ENCODE data around the gene MT3.

MT3 gene

GRCh38 chr16:56614549-56614991, 25.2 kb downstream of the MT3 start:
- TF ChIP-seq CTCF (conservative IDR thresholded peaks at IDR 0.05; ENCODE audit: low read length) (no peak), EZH2phosphoT487 (IDR thresholded peaks at IDR 0.05; ENCODE audit: borderline replicate concordance) (no peak)
- Histone ChIP-seq H3K9me2 (replicated peaks; ENCODE audit: low read depth, low read length) (no peaks in the 10 kb centered on the region), H3K27me3 (ENCODE audit: insufficient read depth, low read length, poor library complexity, severe bottlenecking) (no peaks in the 10 kb centered on the region), H2AFZ (ENCODE audit: low read length) (no peak overlapping the region), H3K4me2 (ENCODE audit: low read depth, low read length, poor library complexity, severe bottlenecking) (no peak overlapping the region), H3K4me3 (ENCODE audit: low read length, poor library complexity, severe bottlenecking) (no peak overlapping the region), H3K79me2 (ENCODE audit: insufficient read depth, low read length) (no peaks in the 10 kb centered on the region), H3K9ac (ENCODE audit: low read depth, low read length, poor library complexity, severe bottlenecking) (no peak overlapping the region), H3F3A (ENCODE audit: low read depth) (no peaks in the 10 kb centered on the region), H4K20me1 (ENCODE audit: insufficient read depth, low read length, poor library complexity, severe bottlenecking) (no peaks in the 10 kb centered on the region), H3K4me1 (ENCODE audit: insufficient read depth, low read length, poor library complexity, severe bottlenecking) (peaks cover 13% of the 10 kb centered on the region), H3K36me3 (ENCODE audit: insufficient read depth, low read length) (no peaks in the 10 kb centered on the region), H3K9me3 (ENCODE audit: insufficient read depth, low read depth, low read length) (no peaks in the 10 kb centered on the region)

GRCh38 chr16:56615353-56615752, 26.0 kb downstream of the MT3 start:
- no peak overlapping the region for H3K4me2 ChIP-seq (ENCODE audit: low read depth, low read length, poor library complexity, severe bottlenecking)
- H3K36me3 ChIP-seq (ENCODE audit: insufficient read depth, low read length), result no peaks in the 10 kb centered on the region
- no peaks in the 10 kb centered on the region for H3F3A ChIP-seq (ENCODE audit: low read depth)
- H2AFZ ChIP-seq (ENCODE audit: low read length), result no peak overlapping the region
- H3K9me2 ChIP-seq (replicated peaks; ENCODE audit: low read depth, low read length), result no peaks in the 10 kb centered on the region
- no peaks in the 10 kb centered on the region for H3K79me2 ChIP-seq (ENCODE audit: insufficient read depth, low read length)
- H3K4me3 ChIP-seq (ENCODE audit: low read length, poor library complexity, severe bottlenecking), result no peak overlapping the region
- no peak overlapping the region for H3K9ac ChIP-seq (ENCODE audit: low read depth, low read length, poor library complexity, severe bottlenecking)
- no peaks in the 10 kb centered on the region for H3K27me3 ChIP-seq (ENCODE audit: insufficient read depth, low read length, poor library complexity, severe bottlenecking)
- H3K9me3 ChIP-seq (ENCODE audit: insufficient read depth, low read depth, low read length), result no peaks in the 10 kb centered on the region
- no peaks in the 10 kb centered on the region for H4K20me1 ChIP-seq (ENCODE audit: insufficient read depth, low read length, poor library complexity, severe bottlenecking)
- TF ChIP-seq CTCF (conservative IDR thresholded peaks at IDR 0.05; ENCODE audit: low read length) (no peak), EZH2phosphoT487 (IDR thresholded peaks at IDR 0.05; ENCODE audit: borderline replicate concordance) (no peak)
- peaks cover 5% of the 10 kb centered on the region for H3K4me1 ChIP-seq (ENCODE audit: insufficient read depth, low read length, poor library complexity, severe bottlenecking)

- H3K79me2 ChIP-seq (ENCODE audit: insufficient read depth, low read length), result no peaks in the 10 kb centered on the region
- no peak overlapping the region for H3K9ac ChIP-seq (ENCODE audit: low read depth, low read length, poor library complexity, severe bottlenecking)
- H3K9me2 ChIP-seq (replicated peaks; ENCODE audit: low read depth, low read length), result no peaks in the 10 kb centered on the region
- no peaks in the 10 kb centered on the region for H3K27me3 ChIP-seq (ENCODE audit: insufficient read depth, low read length, poor library complexity, severe bottlenecking)
- no peaks in the 10 kb centered on the region for H4K20me1 ChIP-seq (ENCODE audit: insufficient read depth, low read length, poor library complexity, severe bottlenecking)
- no peak overlapping the region for H3K4me2 ChIP-seq (ENCODE audit: low read depth, low read length, poor library complexity, severe bottlenecking)
- TF ChIP-seq CTCF (conservative IDR thresholded peaks at IDR 0.05; ENCODE audit: low read length) (no peak), EZH2phosphoT487 (IDR thresholded peaks at IDR 0.05; ENCODE audit: borderline replicate concordance) (no peak)
- H3K4me3 ChIP-seq (ENCODE audit: low read length, poor library complexity, severe bottlenecking), result no peak overlapping the region
- no peaks in the 10 kb centered on the region for H3F3A ChIP-seq (ENCODE audit: low read depth)
- H3K4me1 ChIP-seq (ENCODE audit: insufficient read depth, low read length, poor library complexity, severe bottlenecking), result no peaks in the 10 kb centered on the region
- H2AFZ ChIP-seq (ENCODE audit: low read length), result no peak overlapping the region
- H3K9me3 ChIP-seq (ENCODE audit: insufficient read depth, low read depth, low read length), result no peaks in the 10 kb centered on the region
- H3K36me3 ChIP-seq (ENCODE audit: insufficient read depth, low read length), result no peaks in the 10 kb centered on the region
These were observed 27.4 kb downstream of the MT3 start for GRCh38 chr16:56616608-56617211.
